Measurements from ENCODE around the gene AQP1.

AQP1 gene

GRCh38 chr7:30931929-30932540, 20.4 kb downstream of the AQP1 start:
- no peak for TF ChIP-seq CTCF (IDR thresholded peaks at IDR 0.05; ENCODE audit: unreplicated experiment in 3 of 3)
- Mint-ChIP-seq H3K4me1 (peaks cover 36% of the 10 kb centered on the region), H3K9me3 (peaks cover 3% of the 10 kb centered on the region), H3K4me3 (no peak overlapping the region), H3K27me3 (ENCODE audit: low read depth) (peaks cover 9% of the 10 kb centered on the region), H3K36me3 (ENCODE audit: low read depth) (no peaks in the 10 kb centered on the region), H3K27ac (peak overlapping the region; percentile 82 to 85 (median 84))

GRCh38 chr7:30932562-30932961, 20.9 kb downstream of the AQP1 start:
- H3K9me3 Mint-ChIP-seq = peaks cover 3% of the 10 kb centered on the region
- peaks cover 36% of the 10 kb centered on the region for H3K4me1 Mint-ChIP-seq
- peak overlapping the region; percentile 82 to 84 (median 84) for H3K27ac Mint-ChIP-seq
- no peak overlapping the region for H3K4me3 Mint-ChIP-seq
- no peak for TF ChIP-seq CTCF (IDR thresholded peaks at IDR 0.05; ENCODE audit: unreplicated experiment in 3 of 3)
- H3K36me3 Mint-ChIP-seq (ENCODE audit: low read depth) = no peaks in the 10 kb centered on the region
- peaks cover 12% of the 10 kb centered on the region for H3K27me3 Mint-ChIP-seq (ENCODE audit: low read depth)

- no peak overlapping the region for H3K4me3 Mint-ChIP-seq
- H3K27me3 Mint-ChIP-seq (ENCODE audit: low read depth) = peaks cover 14% of the 10 kb centered on the region
- H3K4me1 Mint-ChIP-seq = peaks cover 36% of the 10 kb centered on the region
- H3K9me3 Mint-ChIP-seq = no peaks in the 10 kb centered on the region
- peak overlapping the region in 2 of 3 experiments; percentile 60 to 82 for H3K27ac Mint-ChIP-seq
- H3K36me3 Mint-ChIP-seq (ENCODE audit: low read depth) = no peaks in the 10 kb centered on the region
- no peak for TF ChIP-seq CTCF (IDR thresholded peaks at IDR 0.05; ENCODE audit: unreplicated experiment in 3 of 3)
These were observed 21.7 kb downstream of the AQP1 start for GRCh38 chr7:30933124-30933974.

- peak overlapping the region in 2 of 3 experiments; percentile 60 to 82 for H3K27ac Mint-ChIP-seq
- H3K4me3 Mint-ChIP-seq = no peak overlapping the region
- peaks cover 14% of the 10 kb centered on the region for H3K27me3 Mint-ChIP-seq (ENCODE audit: low read depth)
- H3K9me3 Mint-ChIP-seq = no peaks in the 10 kb centered on the region
- peaks cover 36% of the 10 kb centered on the region for H3K4me1 Mint-ChIP-seq
- TF ChIP-seq CTCF (IDR thresholded peaks at IDR 0.05; ENCODE audit: unreplicated experiment in 3 of 3) = no peak
- no peaks in the 10 kb centered on the region for H3K36me3 Mint-ChIP-seq (ENCODE audit: low read depth)
These were observed 22.6 kb downstream of the AQP1 start for GRCh38 chr7:30934225-30934624.

- Mint-ChIP-seq H3K9me3 (no peaks in the 10 kb centered on the region), H3K36me3 (ENCODE audit: low read depth) (no peaks in the 10 kb centered on the region), H3K4me1 (peaks cover 34% of the 10 kb centered on the region), H3K27me3 (ENCODE audit: low read depth) (peaks cover 19% of the 10 kb centered on the region), H3K4me3 (no peak overlapping the region), H3K27ac (peak overlapping the region in 1 of 3 experiments; percentile 60)
- no peak for TF ChIP-seq CTCF (IDR thresholded peaks at IDR 0.05; ENCODE audit: unreplicated experiment in 3 of 3)
These were observed 23.3 kb downstream of the AQP1 start for GRCh38 chr7:30934732-30935568.
